Activated T-cell treated with anti-CD3 and anti-CD28 coated beads for 1 hour (primary cell): Measurements from ENCODE around the gene CENPN.
A peak's percentile ranks its signal among the peaks of the same experiment; 100 is the strongest.

Experiments used
- DNase-seq: peaks from one replicate; pipeline ENCODE4 v3.0.0-alpha.2; 2020; ENCODE audit warnings: low read depth

The CENPN gene

GRCh38 chr16:81077076-81077940 is 70.3 kb downstream of the CENPN start, which contains the start of gene C16orf46:
Gene C16orf46, minus strand, starts transcription at chr16:81077238. Its CDS starts 13,283 bp downstream, at chr16:81063955.
- peak; percentile 94 for DNase-seq

GRCh38 chr16:81080233-81080632 is 73.2 kb downstream of the CENPN start:
- DNase-seq: no peak

GRCh38 chr16:81081014-81081413 is 74.0 kb downstream of the CENPN start:
- DNase-seq: no peak
